ENCODE measurements around the gene CPD.
"Not testable (repeated sequence)": the region's sequence is repeated elsewhere in the genome, so short reads cannot be mapped to it uniquely, and the experiment has no call there.

Gene CPD

GRCh38 chr17:30436729-30437128 is 58.0 kb downstream of the CPD start:
- DNase-seq, result no peak

GRCh38 chr17:30443721-30444120 is 65.0 kb downstream of the CPD start:
- DNase-seq, result no peak

DNA sequence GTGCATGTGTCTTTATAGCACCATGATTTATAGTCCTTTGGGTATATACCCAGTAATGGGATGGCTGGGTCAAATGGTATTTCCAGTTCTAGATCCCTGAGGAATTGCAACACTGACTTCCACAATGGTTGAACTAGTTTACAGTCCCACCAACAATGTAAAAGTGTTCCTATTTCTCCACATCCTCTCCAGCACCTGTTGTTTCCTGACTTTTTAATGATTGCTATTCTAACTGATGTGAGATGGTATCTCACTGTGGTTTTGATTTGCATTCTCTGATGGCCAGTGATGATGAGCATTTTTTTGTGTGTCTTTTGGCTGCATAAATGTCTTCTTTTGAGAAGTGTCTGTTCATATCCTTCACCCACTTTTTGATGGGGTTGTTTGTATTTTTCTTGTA is 67.9 kb downstream of the CPD start:
- DNase-seq, result not testable (repeated sequence)

DNA sequence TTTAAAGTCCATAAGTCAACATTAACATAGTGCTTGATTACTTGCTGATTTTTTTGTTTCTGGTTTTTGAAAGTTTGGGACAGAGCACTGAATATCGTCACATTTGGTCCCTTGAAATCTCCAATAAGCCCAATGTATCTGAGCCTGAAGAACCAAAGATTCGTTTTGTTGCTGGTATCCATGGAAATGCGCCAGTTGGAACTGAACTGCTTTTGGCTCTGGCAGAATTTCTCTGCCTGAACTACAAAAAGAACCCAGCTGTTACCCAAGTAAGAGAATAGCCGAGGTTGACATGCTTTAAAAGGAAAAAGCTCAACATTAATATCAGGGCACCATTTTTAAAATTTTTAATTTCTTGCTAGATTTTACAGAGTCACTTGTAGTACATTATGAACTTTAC is 70.8 kb downstream of the CPD start:
- DNase-seq, result no peak

DNA sequence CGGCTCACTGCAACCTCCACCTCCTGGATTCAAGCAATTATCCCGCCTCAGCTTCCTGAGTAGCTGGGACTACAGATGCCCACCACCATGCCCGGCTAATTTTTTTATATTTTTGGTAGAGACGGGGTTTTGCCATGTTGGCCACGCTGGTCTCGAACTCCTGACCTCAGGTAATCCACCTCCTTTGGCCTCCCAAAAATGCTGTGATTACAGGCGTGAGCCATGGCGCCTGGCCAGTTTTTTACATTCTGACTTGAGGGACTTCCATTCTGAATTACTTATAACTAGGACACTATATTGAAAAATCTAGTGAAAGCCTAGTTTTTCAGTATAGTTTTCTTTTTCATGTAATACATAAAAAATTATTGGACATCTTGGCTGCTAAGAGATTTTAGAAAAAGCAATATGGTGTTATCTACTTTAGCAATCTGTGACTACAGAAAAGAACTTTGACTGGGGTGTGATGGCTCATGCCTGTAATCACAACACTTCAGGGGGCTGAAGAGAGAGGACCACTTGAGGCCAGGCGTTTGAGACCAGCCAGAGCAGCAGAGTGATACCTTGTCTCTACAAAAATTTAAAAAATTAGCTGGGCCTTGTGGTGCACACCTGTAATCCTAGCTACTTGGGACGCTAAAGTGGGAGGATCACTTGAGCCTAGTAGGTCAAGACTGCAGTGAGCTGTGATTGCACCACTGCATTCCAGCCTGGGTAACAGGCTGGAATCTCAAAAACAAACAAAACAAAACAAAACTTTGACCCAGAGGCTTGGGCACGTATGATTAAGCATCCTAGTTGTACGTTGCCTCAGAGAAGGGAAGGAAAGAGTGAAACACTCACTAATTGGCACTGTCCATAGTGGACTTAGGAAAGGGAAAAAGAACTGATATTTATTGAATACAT is 71.6 kb downstream of the CPD start:
- no peak for DNase-seq

DNA sequence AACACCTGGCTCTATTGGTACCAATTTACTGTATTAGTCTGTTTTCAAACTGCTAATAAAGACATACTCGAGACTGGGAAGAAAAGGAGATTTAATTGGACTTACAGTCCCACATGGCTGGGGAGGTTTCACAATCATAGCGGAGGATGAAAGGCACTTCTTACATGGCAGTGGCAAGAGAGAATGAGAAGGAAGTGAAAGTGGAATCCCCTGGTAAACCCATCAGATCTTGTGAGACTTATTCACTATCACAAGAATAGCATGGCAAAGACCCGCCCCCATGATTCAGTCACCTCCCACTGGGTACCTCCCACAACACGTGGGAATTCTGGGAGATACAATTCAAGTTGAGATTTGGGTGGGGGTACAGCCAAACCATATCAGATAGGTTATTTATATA is 75.9 kb downstream of the CPD start:
- DNase-seq, result no peak

GRCh38 chr17:30458371-30458770 is 79.6 kb downstream of the CPD start:
- DNase-seq, result no peak

DNA sequence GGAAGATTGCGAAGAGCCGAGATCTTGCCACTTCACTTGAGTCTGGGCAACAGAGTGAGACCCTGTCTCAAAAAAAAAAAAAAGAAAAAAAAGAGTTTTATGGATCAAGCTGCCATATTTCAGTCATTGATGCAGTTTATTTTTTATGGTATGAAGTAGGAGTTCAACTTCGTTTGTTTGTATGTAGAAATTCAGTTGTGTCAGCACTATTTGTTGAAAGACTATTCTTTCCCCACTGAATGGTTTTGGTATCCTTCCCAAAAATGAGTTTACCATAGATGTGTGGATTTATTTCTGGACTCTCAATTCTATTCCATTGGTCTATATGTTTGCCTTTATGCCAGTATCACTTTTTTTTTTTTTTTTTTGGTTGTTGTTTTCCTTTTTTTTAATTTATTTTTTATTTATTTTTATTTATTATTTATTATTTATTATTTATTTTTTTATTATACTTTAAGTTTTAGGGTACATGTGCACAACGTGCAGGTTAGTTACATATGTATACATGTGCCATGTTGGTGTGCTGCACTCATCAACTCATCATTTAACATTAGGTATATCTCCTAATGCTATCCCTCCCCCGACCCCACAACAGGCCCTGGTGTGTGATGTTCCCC is 80.2 kb downstream of the CPD start:
- not testable (repeated sequence) for DNase-seq

- no peak for DNase-seq
Measured at GRCh38 chr17:30468465-30468864, 89.7 kb downstream of the CPD start.

DNA sequence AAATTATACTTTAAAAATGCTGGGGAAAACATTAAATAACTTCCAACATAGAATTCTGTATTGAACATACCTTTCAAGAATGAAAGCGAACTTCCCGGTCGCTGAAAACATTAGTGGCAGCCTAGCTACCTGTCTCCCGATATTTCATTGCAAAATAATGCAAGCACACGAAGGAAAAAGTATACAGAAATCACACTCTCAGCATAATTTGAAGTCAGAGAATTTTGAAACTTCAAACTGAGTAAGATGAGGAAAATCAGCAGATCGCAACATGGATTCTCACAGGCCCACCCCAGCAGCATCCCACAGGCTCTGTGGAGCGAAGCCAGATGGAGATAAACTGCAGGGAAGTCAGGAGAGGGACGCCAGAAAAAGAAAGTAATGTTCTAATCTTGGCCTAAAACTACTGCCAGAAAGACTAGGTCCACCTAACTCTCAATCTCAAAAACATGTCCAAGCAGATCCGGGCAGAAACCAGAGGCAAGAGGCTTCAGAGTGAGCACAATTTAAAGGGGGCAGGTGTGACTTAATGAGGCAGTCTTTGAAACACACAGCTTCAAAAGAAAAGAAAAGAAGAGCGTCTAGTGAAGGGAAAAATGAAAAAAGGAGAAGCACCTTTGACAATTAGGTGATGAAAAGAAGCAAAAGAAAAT is 93.6 kb downstream of the CPD start:
- no peak for DNase-seq

- DNase-seq, result no peak
Measured at GRCh38 chr17:30475206-30475605, 96.5 kb downstream of the CPD start.

- DNase-seq, result no peak
Measured at GRCh38 chr17:30476726-30477082, 98.0 kb downstream of the CPD start.

DNA sequence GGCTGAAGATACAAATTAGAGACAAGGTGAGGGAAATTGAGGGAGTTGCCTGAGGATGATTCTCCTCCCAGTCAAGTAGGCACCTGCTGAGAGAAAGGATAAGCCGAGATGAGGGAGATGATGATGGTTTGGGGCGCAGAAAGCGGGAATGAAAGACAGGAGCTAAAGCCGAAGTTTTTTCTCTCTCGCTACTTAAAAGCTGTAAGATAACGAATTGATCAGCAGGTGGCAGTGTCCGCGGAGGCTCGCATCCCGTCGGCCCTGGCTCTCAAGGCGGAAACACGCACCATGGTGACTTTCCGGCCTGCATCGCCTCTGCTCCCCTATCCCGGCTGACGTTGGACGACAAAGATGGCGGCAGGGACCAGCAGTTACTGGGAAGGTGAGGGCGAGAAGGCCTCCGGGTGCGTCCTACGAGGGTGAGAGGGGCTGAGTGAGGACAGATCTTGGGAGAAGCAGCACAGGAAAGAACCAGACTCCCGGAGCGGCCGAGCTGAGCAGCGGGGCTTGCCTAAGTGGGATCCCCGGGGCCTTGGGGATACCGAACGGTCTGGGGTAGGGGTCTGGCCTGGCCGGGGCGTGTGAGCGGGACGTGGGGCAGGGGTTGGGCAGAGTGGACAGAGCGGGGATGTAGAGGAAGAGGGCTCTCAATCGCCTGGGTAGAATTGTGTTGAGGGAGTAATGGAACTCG is 98.5 kb downstream of the CPD start, which contains the start of gene GOSR1:
GOSR1 (plus strand) TSS at position 326 of the 691 bp plus-strand sequence; CDS start at position 352, 26 bp downstream.
- DNase-seq, result peak; percentile 96

DNA sequence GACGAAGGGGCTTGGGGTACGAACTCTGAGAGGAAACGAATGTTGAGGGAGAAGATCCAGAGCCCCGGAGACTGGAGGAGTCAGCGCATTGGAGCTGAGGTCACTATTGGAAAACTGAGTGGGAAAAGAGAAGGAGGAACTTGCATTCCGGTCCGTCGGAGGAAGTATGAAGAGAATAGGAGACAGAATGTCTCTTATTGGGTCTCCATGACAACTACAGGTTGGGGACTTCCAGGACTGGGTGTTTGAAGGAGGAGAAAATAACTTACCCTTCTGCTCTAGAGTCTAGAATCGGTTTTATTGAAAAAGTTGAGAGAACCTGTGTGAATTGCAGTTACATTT is 99.0 kb downstream of the CPD start:
- DNase-seq, result no peak

- DNase-seq, result no peak
Measured at GRCh38 chr17:30482555-30482954, 103.8 kb downstream of the CPD start.

GRCh38 chr17:30483159-30483558 is 104.4 kb downstream of the CPD start:
- no peak for DNase-seq

DNA sequence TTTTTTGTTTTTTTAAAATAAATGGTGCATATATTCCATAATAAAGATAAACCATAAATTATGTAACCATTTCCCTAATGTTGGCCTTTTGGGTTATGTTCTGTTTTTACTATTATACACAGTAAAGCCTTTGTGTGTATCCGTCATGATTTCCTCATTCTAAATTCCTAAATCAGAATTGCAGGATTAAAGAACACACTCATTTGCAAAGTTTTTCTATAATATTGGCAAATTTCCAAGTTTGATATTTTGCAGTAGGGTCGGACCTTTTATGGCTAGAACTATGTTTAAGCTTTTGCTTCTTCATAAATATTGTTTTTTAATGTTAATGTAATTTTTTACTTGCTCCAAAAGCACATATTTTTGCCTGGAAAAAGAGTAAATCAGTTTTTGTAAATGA is 115.1 kb downstream of the CPD start:
- no peak for DNase-seq

GRCh38 chr17:30495586-30495985 is 116.9 kb downstream of the CPD start:
- DNase-seq, result no peak

- no peak for DNase-seq
Measured at GRCh38 chr17:30503558-30503957, 124.8 kb downstream of the CPD start.

DNA sequence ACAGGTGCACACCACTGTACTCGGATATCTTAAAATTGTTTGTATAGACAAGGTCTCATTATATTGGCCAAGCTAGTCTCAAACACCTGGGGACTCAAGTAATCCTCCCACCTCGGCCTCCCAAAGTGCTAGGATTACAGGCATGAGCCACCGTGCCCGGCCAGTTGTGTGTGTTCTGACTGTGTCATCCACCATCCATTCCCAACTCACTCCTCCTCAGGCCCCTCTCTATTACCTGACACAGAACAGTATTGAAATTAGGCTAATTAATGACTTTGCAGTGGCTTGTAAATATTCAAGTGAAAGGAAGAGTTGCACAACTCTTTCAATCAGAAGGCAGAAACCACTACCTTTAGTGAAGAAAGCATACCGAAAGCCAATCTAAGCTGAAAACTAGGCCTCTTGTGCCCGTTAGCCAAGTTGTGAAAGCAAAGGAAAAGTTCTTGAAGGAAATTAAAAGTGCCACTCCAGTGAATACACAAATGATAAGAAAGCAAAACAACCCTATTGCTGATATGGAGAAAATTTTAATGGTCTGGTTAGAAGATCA is 127.2 kb downstream of the CPD start:
- no peak for DNase-seq

DNA sequence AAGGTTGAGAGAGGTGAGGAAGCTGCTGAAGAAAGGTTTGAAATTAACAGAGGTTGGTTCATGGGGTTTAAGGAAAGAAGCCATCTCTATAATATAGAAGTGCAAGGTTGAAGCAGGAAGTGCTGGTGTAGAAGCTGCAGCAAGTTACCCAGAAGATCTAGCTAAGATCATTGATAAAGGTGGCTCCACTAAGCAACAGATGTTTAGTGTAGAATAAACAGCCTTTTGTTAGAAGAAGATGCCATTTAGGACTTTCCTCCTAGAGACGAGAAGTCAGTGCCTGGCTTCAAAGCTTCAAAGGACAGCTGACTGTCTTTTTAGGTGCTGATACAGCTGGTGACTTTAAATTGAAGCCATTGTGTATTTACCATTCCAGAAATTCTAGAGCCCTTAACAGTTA is 127.8 kb downstream of the CPD start:
- no peak for DNase-seq

DNA sequence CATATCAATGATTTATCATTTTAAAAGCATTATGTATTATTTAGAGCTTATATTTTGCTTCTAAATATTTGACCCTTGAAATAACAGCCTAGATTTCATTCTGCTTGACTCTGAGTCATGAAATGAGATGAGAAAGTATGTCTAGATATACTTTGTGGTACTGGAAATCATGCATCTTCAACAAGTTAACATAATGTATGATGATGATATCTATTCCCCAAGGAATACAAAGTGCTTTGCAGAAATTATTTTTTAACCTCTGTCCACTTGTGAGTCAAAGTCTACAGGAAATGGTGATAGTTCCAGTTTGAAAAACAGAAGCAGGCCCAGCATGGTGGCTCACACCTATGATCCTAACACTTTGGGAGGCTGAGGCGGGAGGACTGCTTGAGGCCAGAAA is 134.6 kb downstream of the CPD start:
- DNase-seq, result no peak
